Activated T-cell treated with anti-CD3 and anti-CD28 coated beads, Interleukin-2, amount 50 U/mL, for 48 hours (primary cell): ENCODE data around the gene SLC4A1.
"Not testable (repeated sequence)": the region's sequence is repeated elsewhere in the genome, so short reads cannot be mapped to it uniquely, and the experiment has no call there.

Experiments used
- DNase-seq, 2 experiments: peaks; one replicate each; pipeline ENCODE4 v3.0.0-alpha.2; 2020

Gene SLC4A1

DNA sequence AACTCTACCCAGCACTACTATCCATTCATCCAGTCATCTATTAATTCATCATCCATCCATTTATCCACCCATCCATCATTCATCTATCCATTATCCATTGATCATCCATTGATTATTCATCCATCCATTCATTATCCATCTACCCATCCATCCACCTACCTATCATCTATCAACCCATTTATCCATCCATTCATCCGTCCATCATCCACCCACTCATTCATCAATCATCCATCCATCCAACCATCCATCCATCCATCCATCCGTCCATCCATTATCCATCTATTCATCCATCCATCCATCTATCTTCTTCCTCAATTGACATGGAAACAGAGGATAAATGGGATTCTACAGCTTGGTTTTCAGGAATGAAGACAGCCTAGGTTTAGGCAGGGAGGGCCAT lies 12.0 kb downstream of the SLC4A1 start:
- no peak for DNase-seq

DNA sequence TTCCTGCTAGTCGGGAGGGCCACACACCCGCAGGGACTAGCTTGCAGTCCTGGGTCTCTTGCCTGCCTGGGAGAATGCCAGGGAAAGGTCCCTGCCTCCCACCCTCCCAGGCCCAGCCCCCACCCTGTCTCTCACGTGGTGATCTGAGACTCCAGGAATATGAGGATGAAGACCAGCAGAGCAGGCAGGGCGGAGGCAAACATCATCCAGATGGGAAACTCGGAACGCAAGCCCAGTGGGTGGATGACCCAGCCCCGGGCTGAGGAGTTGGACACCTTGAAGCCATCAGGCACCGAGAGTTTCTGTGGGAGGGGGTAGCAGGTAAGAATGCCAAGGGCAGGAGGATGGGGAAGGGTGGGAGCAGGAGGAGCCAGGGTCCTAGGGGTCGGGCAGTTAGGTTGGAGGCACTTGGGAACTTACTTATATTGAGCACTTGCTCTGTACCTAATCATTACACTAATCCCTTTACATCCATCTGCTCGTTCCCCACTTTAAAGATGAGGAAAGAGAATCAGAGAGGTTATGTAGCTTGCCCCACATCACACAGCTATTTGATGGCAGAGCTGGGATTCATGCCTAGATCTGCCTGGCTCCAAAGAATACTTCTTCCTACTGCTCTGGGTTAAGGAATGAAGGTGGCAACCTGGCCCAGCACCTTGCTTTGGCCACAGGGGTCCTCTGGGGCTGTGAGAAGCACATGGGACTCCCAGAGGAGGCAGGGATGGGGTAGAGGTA lies 13.4 kb downstream of the SLC4A1 start:
- DNase-seq, result no peak

DNA sequence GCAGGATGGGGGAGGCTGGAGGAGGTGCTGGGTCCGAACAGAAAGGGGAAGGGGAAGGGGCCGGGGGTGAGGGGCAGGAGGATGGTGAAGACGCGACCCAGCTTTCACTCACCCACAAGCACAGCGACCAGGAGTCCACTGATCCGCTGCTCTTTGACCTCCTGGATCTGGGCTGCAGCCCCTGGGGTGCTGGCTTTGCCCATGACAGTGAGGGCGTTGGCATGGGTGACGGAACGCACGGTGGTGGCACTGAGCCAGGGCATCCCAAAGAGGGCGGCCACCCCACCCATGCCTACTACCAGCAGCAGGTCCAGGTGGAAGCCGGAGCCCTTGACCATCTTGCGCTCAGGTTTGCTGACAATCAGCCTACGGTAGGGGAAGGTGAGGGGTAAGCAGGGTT lies 14.9 kb downstream of the SLC4A1 start:
- DNase-seq, result no peak

DNA sequence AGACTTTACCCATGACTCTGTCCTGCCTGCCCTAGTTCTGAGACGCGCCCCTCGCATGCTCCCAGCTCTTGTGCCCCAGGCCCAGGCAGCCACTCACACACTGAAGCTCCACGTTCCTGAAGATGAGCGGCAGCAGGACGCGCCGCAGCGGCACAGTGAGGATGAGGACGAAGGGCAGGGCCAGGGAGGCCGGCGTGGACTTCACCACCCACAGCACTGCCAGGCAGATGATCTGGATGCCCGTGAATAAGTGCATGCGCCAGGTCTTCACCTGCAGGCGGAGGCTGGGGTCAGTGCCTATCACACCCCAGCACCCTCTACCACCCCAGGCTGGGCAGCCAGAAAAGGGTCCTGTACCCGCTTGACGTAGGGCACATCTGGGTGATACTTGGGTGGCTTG lies 16.9 kb downstream of the SLC4A1 start:
- no peak for DNase-seq

DNA sequence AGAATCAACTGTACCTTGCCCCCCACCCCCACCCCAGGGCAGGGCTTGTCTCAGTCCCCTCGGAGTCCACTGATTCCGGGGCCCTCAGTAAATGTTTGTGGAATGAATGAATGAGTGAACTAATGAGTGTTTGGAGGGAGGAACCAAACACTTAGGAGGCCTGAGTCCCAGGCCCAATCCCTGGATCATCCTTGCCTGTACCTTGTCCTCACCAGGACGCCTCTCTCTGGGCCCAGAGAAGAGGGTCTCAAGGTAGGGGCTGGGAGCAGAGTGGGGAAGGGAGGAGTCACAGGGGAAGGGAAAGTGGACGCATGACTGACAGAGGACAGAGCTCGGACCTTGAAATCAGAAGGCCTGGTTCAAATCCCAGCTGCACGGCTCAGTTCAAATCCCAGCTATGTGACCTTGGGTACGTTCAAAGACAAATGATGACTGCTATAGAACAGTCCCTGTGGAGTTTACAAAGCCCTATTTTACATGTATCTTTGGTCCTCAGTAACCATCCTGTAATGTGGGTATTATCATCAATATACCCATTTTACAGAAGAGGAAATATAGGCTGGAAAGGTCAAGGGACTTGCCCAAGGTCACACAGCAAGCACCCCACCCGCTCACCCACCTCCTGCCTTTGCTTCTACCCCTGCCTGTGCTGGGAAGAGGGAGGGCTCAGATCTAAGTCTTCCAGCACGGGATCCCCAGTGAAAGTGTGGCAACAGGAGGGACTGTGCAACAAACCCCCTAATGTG lies 18.3 kb downstream of the SLC4A1 start:
- no peak for DNase-seq

DNA sequence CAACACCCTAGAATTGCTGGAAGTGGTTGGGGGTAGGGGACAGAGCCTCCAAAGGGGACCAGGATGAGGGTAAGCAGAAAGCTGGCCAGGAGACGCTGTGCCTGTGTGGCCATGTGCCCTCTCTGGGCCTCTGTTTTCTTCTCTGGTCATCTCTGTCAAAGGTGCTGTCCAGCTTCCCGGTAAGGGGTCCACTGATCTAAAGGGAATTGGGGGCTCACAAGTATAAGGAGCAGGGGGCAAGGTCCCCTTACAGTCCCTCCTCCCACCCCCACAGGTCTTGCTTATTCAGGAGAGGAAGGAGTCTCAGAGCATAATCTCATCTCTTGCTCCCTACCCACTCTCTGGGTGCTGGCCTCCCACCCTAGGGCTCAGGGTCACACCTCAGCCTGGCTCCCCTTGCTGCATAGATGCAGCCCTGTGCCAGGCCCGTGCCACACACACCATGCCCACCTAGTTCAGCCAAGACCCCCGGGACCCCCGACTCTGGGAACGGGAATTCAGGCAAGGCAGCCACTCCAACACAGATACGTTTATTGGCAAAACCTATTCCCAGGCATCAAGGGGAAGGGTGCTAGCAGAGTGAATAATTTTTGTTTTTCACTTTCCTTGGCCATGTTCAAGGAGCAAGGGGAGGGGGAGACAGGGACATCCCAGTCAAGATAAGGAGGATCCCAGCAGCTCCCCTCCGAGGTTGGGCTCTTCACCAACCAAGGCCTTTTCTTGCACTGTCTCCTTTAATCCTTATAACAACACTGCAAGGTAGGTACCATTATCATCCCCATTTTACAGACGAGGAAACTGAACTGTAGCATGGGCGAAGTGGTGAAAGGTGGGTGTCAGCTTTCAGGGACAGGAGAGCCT lies 19.8 kb downstream of the SLC4A1 start:
- no peak for DNase-seq

DNA sequence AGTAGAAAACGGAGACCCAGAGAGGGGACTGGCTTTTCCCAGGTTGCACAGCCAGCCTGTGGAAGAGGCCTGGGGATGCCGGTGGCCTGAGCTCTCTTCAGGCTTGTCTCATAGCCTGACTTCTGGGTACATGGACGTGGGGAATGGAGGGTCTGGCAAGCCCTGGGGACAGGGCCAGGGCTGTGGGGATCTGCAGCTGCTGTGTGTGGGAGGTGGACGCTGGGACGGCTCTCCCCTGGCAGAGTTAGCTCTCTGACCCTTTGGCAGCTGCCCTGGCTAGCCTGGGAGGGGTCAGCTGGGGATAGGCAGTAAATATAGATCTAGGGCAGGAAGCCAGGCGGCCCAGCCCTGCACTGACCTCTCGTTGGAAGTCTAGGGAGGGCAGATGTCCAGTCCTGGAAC lies 20.5 kb downstream of the SLC4A1 start:
- DNase-seq, result no peak

DNA sequence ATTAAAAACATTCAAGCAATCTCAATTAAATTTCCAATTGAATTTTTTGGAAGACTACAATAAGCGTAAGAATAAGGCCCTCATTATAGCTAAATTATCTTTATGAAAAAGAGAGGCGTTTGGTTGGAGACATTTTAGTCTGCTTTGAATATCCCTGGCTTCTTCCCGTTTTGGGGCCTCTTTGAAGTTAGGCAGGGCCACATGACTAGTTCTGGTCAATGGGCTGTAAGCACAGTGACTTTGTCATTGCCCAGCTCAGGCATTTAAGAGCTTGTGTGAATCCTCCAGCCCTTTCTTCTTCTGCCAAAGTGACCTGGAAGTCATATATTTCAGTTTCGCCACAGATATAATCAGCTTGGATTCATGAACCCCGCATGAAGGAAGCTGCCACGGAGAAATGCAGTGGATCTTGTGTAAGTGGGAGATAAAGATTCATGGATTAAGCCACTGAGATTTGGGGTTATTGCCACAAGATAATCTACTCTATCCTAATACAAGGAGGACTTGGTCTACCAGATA lies 26.8 kb downstream of the SLC4A1 start:
- DNase-seq, result no peak

DNA sequence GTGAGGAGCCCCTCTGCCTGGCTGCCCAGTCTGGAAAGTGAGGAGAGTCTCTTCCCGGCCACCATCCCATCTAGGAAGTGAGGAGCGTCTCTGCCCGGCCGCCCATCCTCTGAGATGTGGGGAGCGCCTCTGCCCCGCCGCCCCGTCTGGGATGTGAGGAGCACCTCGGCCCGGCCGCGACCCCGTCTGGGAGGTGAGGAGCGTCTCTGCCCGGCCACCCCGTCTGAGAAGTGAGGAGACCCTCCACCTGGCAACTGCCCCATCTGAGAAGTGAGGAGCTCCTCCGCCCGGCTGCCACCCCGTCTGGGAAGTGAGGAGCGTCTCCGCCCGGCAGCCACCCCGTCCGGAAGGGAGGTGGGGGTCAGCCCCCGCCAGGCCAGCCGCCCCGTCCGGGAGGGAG lies 30.0 kb downstream of the SLC4A1 start:
- DNase-seq, result not testable (repeated sequence)

DNA sequence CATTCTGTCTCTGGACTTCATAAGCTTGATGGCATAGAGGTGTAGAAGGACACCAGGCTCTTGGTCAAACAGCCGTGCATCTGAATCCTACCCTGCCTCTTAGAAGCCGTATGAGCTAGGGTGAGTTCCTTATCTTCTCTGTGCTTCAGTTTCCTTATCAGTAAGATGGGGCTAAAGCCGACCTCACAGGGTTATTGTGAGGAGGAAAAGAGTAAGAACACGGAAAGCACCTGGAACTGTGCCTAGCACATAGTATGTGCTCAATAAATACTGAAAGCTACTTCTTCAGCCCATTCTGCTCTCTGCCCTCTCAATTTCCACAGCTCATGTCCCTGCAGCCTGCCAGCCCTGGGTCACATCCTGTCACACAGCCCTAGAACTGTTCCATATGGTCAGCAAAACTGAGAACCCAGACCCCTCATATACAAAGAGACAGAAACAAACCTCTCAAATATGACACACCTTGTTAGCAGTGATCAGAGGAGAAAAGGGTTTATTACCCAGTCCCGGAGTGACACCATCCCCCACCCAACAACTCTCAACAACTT lies 31.4 kb downstream of the SLC4A1 start:
- no peak for DNase-seq

DNA sequence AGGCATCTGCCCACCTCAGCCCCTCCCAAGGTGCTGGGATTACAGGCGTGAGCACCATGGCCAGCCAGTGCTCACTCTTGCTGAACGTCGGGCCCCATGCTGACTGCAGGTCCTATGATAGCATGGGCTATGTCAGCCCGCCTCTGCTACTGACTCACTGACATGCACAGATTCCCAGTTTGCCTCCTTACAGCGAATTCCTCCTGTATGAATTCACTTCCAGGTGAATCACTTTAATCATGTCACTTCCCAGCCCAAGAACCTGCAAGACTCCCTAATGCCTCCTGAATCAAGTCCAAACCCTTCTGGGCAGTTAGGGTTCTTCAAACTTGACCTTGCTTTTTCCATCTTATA lies 32.4 kb downstream of the SLC4A1 start:
- no peak for DNase-seq

DNA sequence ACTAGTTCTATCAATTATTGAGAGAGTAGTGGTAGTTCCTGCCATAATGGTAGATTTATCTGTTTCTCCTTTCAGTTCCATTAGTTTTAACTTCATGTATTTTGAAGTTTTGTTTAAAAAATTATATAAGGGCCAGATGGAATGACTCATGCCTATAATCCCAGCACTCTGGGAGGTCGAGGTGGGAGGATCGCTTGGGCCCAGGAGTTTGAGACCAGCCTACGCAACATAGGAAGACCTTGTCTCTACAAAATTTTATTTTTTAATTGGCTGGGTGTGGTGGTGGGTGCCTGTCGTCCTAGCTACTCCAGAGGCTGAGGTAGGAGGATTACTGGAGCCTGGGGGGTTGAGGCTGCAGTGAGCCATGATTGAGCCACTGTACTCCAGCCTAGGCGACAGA lies 34.4 kb downstream of the SLC4A1 start:
- DNase-seq, result no peak

DNA sequence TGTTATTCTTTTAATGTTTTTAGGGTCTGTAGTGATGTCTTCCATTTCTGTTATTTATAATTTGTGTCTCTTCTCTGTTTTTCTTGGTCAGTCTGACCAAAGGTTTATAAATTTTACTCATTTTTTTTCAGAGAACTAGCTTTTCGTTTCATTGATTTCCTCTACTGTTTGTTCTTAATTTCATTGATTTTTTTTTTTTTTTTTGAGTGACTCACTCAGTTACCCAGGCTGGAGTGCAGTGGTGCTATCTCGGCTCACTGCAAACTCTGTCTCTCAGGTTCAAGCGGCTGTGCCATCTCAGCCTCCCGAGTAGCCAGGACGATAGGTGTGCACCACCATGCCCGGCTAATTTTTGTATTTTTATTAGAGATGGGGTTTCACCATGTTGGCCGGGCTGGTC lies 35.9 kb downstream of the SLC4A1 start:
- no peak for DNase-seq

DNA sequence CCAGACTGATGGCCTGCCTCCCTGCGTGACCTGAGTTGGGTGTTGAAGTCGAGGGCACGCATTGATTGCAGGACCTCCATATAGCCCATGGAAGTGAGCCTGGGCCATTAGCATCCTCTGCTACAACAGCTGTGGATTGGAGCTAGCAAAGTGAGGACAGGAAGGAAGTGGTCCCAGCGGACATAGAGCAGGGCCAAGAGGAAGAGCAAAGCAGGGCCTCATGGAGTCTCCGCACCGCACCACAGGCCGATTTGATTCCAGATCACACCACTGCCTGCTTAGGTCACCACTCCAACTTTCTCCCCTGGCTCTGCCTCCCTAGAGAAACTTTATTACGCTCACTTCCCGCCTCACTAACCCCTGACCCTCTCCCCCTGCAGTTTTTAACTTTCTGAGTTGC lies 37.8 kb downstream of the SLC4A1 start:
- no peak for DNase-seq

DNA sequence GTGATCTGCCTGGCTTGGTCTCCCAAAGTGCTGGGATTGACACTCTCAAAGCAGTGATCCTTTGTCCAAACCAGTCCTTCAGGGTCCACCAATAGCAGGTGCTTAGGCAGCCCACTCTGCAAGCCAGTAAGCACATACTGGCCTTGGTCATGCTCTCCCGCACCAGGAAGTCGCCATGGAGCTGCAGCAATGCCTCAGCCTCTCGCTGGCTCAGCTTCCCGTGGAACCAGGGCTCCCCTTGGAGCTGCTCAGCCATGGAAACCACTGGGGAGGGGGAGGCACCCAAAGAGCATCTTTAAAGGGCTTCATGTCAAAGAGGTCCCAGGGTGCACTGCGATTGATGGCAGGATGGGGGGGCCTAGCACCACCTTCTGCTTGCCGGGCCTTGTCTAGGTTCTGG lies 38.8 kb downstream of the SLC4A1 start:
- DNase-seq, result no peak

DNA sequence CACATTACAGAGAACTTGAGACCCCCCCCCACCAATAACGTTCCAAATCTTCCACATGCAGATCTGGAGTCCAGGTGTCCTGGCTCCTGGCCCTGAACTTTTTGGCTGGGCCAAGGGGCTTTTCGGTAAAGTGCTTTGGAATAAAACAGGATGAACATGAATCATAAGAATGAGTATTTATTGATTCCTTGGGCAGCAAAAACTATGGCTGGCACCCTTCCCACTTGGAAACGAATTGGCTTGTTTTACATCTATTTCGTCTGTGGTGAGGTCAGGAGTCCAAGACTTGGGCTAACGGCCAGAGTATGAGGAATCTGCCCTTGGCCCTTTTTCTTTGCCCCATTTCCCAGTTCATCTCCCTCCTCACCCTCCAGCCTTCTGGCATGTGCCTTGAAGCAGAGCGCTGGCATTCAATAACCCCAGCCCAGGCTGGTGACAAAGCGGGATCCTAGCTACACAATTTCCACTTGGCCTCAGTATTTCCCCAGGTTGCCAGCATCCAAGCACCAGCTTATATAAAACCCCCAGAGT lies 44.3 kb downstream of the SLC4A1 start:
- no peak for DNase-seq

DNA sequence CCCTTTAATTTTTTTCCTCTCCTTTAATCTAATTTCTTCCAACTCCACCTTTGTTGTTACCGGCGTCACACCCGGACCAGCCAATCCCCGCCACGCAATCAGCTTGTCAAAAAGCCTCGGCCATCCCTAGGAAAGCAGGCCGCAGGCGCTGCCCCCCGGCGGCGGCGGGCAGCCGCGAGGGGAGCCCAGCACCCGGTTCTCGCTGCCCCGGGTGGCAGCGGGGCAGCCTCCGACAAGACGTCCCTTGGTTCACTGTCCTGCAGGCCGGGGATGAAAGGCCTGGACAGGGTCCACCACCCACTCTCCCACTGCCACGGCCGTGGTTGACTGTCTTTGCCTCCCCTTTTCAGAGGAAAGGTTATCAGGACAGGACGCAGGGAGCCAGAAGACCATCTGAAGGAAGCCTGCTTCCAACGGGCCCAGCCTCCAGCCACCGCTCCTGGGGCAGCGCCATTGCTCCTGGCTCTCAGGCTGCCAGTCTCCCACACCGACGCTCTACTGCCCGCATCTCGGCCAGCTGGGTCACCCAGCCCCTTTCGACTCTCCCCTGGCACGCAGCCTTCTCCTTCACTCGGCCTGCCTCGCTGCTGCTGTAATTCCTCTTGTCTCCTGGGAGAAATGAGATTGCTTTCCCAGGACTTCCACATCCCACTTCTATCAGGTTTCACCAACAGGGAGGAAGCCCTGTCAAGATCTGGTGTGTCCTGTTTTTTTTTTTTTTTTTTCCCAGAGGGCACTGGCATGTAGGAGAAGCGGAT lies 45.6 kb downstream of the SLC4A1 start:
- peak; percentile 62 to 66 for DNase-seq

DNA sequence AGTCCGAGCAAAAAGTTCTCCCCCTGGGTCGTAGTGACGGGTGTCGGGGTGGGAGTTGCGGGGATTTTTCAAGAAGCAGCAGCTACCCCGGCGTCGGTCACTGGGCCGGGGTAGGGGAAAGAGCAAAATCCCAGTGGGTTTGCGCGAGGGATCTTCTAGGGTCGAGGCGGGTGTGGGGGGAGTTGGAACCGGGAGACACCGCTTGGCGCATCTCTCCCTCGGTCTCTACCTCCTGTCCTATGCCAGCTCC lies 46.1 kb downstream of the SLC4A1 start:
- DNase-seq, result peak; percentile 56 to 62

DNA sequence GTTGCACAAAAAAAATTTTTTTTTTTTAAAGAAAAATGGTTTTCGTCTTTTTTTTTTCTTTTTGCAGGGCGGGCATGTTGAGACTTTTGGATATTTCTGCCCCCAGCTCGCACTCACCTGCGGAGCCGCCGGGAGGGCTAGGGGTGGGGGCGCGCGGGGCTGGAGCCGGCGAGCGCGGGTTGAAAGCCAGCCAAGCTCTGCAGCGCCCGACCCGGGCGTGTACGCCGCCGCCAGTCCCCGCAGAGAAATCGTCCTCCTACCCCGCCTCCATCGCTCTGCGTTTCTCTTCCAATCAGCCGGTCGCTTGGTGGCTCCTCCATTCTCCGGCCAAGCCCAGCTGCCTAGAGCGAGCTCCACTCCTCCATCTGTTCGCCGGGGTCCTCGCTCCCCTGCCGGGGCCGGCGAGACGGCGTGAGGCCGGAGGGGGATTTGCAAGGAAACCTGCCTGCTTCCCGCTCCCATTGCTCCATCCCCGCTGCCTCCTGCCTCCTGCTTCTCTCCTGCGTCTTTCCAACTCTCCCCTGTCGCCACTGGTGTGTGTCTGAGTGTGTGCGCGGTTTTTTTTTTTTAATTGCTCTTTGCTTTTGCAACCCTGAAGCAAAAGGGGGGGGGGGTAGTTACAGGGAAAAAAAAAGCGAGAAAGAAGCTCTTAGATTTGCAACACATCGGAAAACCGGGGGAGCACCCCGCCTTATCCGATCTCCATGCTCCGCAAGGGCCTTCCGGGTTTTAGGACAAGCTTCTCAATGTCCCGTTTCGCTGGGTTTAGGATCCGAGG lies 46.7 kb downstream of the SLC4A1 start:
- peak; percentile 76 to 82 for DNase-seq

DNA sequence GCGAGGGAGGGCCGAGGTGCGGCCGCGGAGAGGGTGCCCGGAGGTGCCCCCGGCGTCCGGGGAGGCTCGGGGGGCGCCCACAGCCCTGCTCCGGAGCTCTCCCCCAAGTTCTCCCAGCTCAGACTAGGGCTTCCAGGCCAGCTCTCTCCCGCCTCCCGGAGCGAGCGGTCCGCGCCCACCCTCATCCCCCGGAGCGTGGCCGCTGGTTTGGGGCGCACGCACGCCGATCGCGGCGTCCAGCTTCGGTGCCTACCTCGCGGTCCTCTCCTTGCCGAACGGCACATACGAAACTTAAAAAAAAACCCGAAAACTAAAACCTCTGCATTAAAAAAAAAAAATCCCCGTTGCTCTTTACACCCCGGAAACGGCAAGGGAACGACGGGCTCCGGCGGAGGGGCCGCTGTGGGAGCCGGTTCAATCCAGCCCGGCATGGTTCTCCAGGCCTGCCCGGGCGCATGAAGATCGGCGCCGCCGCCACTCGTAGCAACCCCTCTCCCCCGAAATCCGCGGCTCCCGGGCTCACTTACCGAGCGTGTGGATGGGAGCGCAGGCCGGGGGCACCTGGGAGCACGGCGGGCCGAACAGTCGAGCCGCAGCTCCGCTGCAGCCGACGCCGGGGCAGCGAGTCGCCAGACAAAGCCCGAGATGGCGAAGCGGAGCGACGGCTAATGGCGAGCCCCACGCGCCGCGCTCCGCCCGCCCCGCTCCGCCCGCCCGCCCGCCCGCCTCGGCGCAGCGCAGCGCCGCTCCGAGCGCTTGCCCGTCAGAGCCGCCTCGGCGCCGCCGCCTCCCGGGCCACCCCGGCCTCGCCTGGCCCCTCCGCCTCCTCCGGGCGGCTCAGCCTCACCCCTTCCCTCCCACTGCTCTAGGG lies 47.5 kb downstream of the SLC4A1 start:
- peak; percentile 67 to 71 for DNase-seq
